ENCODE data around the gene SOX9. TPM values are rescaled to one million over a fixed set of nuclear protein-coding genes. Genes with fewer than 3 reads are reported as not detected.

The SOX9 gene
- not detected for polyA plus RNA-seq

- peak within 1 kb of the TSS in 3 of 4 donors; percentile 56 to 94 (median 77) for H3K4me3 Mint-ChIP-seq
- H3K9me3 Mint-ChIP-seq, result peaks cover 0 to 4% (median 3%) of the 10 kb centered on the region in 3 donors
- no peaks in the 10 kb centered on the region for H3K36me3 Mint-ChIP-seq
- peaks cover 0 to 11% (median 9%) of the 10 kb centered on the region in 3 donors for H3K4me1 Mint-ChIP-seq
- peaks cover 65% of the 10 kb centered on the region for H3K27me3 Mint-ChIP-seq
- H3K27ac Mint-ChIP-seq, result peak within 1 kb of the TSS in 1 of 3 donors; percentile 41
Observed at GRCh38 chr17:72120642-72121163, at the start of gene SOX9. TSS of gene SOX9 (plus strand) at chr17:72121020. CDS start at chr17:72121392, 372 bp downstream.

GRCh38 chr17:72071330-72071729, 49.5 kb upstream of the SOX9 start:
- Mint-ChIP-seq H3K4me3 (no peak overlapping the region), H3K27ac (no peak overlapping the region), H3K27me3 (no peaks in the 10 kb centered on the region), H3K9me3 (peaks cover 0 to 2% (median 0%) of the 10 kb centered on the region in 3 donors), H3K4me1 (no peaks in the 10 kb centered on the region), H3K36me3 (no peaks in the 10 kb centered on the region)

- Mint-ChIP-seq H3K4me1 (no peaks in the 10 kb centered on the region), H3K27ac (no peak overlapping the region), H3K27me3 (no peaks in the 10 kb centered on the region), H3K4me3 (no peak overlapping the region), H3K36me3 (no peaks in the 10 kb centered on the region), H3K9me3 (peaks cover 2 to 9% (median 4%) of the 10 kb centered on the region in 3 donors)
Observed at GRCh38 chr17:72075995-72076677, 44.7 kb upstream of the SOX9 start.

GRCh38 chr17:72076678-72077030, 44.2 kb upstream of the SOX9 start:
- H3K27ac Mint-ChIP-seq, result peak overlapping the region in 1 of 3 donors; percentile 39
- no peaks in the 10 kb centered on the region for H3K4me1 Mint-ChIP-seq
- no peaks in the 10 kb centered on the region for H3K27me3 Mint-ChIP-seq
- H3K4me3 Mint-ChIP-seq, result no peak overlapping the region
- H3K9me3 Mint-ChIP-seq, result peaks cover 2 to 9% (median 4%) of the 10 kb centered on the region in 3 donors
- H3K36me3 Mint-ChIP-seq, result no peaks in the 10 kb centered on the region

- Mint-ChIP-seq H3K27me3 (no peaks in the 10 kb centered on the region), H3K4me1 (no peaks in the 10 kb centered on the region), H3K9me3 (peaks cover 2 to 9% (median 4%) of the 10 kb centered on the region in 3 donors), H3K4me3 (no peak overlapping the region), H3K27ac (no peak overlapping the region), H3K36me3 (no peaks in the 10 kb centered on the region)
Observed at GRCh38 chr17:72077326-72077960, 43.4 kb upstream of the SOX9 start.

GRCh38 chr17:72079700-72080099, 41.1 kb upstream of the SOX9 start:
- no peaks in the 10 kb centered on the region for H3K4me1 Mint-ChIP-seq
- H3K4me3 Mint-ChIP-seq, result no peak overlapping the region
- H3K36me3 Mint-ChIP-seq, result no peaks in the 10 kb centered on the region
- H3K27me3 Mint-ChIP-seq, result no peaks in the 10 kb centered on the region
- peaks cover 2 to 9% (median 4%) of the 10 kb centered on the region in 3 donors for H3K9me3 Mint-ChIP-seq
- H3K27ac Mint-ChIP-seq, result no peak overlapping the region

- peak overlapping the region in 1 of 3 donors; percentile 27 for H3K27ac Mint-ChIP-seq
- no peaks in the 10 kb centered on the region for H3K36me3 Mint-ChIP-seq
- H3K4me1 Mint-ChIP-seq, result no peaks in the 10 kb centered on the region
- no peak overlapping the region for H3K4me3 Mint-ChIP-seq
- no peaks in the 10 kb centered on the region for H3K27me3 Mint-ChIP-seq
- H3K9me3 Mint-ChIP-seq, result peaks cover 2 to 7% (median 4%) of the 10 kb centered on the region in 3 donors
Observed at GRCh38 chr17:72087876-72088275, 32.9 kb upstream of the SOX9 start.

- H3K27me3 Mint-ChIP-seq, result no peaks in the 10 kb centered on the region
- H3K9me3 Mint-ChIP-seq, result peaks cover 2 to 7% (median 6%) of the 10 kb centered on the region in 3 donors
- H3K36me3 Mint-ChIP-seq, result no peaks in the 10 kb centered on the region
- H3K4me3 Mint-ChIP-seq, result no peak overlapping the region
- H3K4me1 Mint-ChIP-seq, result no peaks in the 10 kb centered on the region
- H3K27ac Mint-ChIP-seq, result no peak overlapping the region
Observed at GRCh38 chr17:72089453-72089987, 31.3 kb upstream of the SOX9 start.

GRCh38 chr17:72090108-72090507, 30.7 kb upstream of the SOX9 start:
- H3K9me3 Mint-ChIP-seq, result peaks cover 2 to 6% (median 5%) of the 10 kb centered on the region in 3 donors
- no peak overlapping the region for H3K4me3 Mint-ChIP-seq
- H3K4me1 Mint-ChIP-seq, result no peaks in the 10 kb centered on the region
- no peaks in the 10 kb centered on the region for H3K36me3 Mint-ChIP-seq
- H3K27ac Mint-ChIP-seq, result no peak overlapping the region
- H3K27me3 Mint-ChIP-seq, result no peaks in the 10 kb centered on the region

GRCh38 chr17:72092710-72093322, 28.0 kb upstream of the SOX9 start:
- H3K27me3 Mint-ChIP-seq, result no peaks in the 10 kb centered on the region
- peaks cover 4% of the 10 kb centered on the region in 3 donors for H3K9me3 Mint-ChIP-seq
- no peaks in the 10 kb centered on the region for H3K4me1 Mint-ChIP-seq
- no peaks in the 10 kb centered on the region for H3K36me3 Mint-ChIP-seq
- H3K4me3 Mint-ChIP-seq, result no peak overlapping the region
- H3K27ac Mint-ChIP-seq, result no peak overlapping the region

- H3K27ac Mint-ChIP-seq, result no peak overlapping the region
- H3K27me3 Mint-ChIP-seq, result no peaks in the 10 kb centered on the region
- H3K4me3 Mint-ChIP-seq, result no peak overlapping the region
- no peaks in the 10 kb centered on the region for H3K4me1 Mint-ChIP-seq
- no peaks in the 10 kb centered on the region for H3K36me3 Mint-ChIP-seq
- peaks cover 4 to 5% (median 4%) of the 10 kb centered on the region in 3 donors for H3K9me3 Mint-ChIP-seq
Observed at GRCh38 chr17:72093707-72094106, 27.1 kb upstream of the SOX9 start.

GRCh38 chr17:72095316-72095715, 25.5 kb upstream of the SOX9 start:
- Mint-ChIP-seq H3K9me3 (peaks cover 4 to 6% (median 5%) of the 10 kb centered on the region in 3 donors), H3K27me3 (no peaks in the 10 kb centered on the region), H3K4me1 (no peaks in the 10 kb centered on the region), H3K4me3 (no peak overlapping the region), H3K36me3 (no peaks in the 10 kb centered on the region), H3K27ac (no peak overlapping the region)

GRCh38 chr17:72097144-72097543, 23.7 kb upstream of the SOX9 start:
- H3K4me3 Mint-ChIP-seq, result no peak overlapping the region
- no peaks in the 10 kb centered on the region for H3K36me3 Mint-ChIP-seq
- no peak overlapping the region for H3K27ac Mint-ChIP-seq
- H3K27me3 Mint-ChIP-seq, result peaks cover 1% of the 10 kb centered on the region
- H3K4me1 Mint-ChIP-seq, result no peaks in the 10 kb centered on the region
- peaks cover 0 to 9% (median 4%) of the 10 kb centered on the region in 3 donors for H3K9me3 Mint-ChIP-seq

- H3K36me3 Mint-ChIP-seq, result no peaks in the 10 kb centered on the region
- H3K27me3 Mint-ChIP-seq, result peaks cover 1% of the 10 kb centered on the region
- no peaks in the 10 kb centered on the region for H3K4me1 Mint-ChIP-seq
- H3K27ac Mint-ChIP-seq, result no peak overlapping the region
- no peak overlapping the region for H3K4me3 Mint-ChIP-seq
- peaks cover 0 to 12% (median 2%) of the 10 kb centered on the region in 3 donors for H3K9me3 Mint-ChIP-seq
Observed at GRCh38 chr17:72099919-72100318, 20.9 kb upstream of the SOX9 start.

- no peak overlapping the region for H3K27ac Mint-ChIP-seq
- peaks cover 0 to 13% (median 4%) of the 10 kb centered on the region in 3 donors for H3K9me3 Mint-ChIP-seq
- no peaks in the 10 kb centered on the region for H3K4me1 Mint-ChIP-seq
- H3K36me3 Mint-ChIP-seq, result no peaks in the 10 kb centered on the region
- peaks cover 3% of the 10 kb centered on the region for H3K27me3 Mint-ChIP-seq
- peak overlapping the region in 1 of 4 donors; percentile 67 for H3K4me3 Mint-ChIP-seq
Observed at GRCh38 chr17:72100470-72100869, 20.4 kb upstream of the SOX9 start.
